ENCODE results near the gene HBQ1. TPM values are rescaled to one million over a fixed set of nuclear protein-coding genes. Genes with fewer than 3 reads are reported as not detected.
A peak's percentile ranks its signal among the peaks of the same experiment; 100 is the strongest.
"Not testable (repeated sequence)": the region's sequence is repeated elsewhere in the genome, so short reads cannot be mapped to it uniquely, and the experiment has no call there.

HBQ1 gene
- total RNA-seq, 1 donor from 2014 or later: 1.1 TPM

GRCh38 chr16:155031-155398 lies 25.2 kb upstream of the HBQ1 start:
- H3K27me3 Mint-ChIP-seq: peaks cover 67% of the 10 kb centered on the region
- peak overlapping the region; percentile 88 for H3K4me3 Mint-ChIP-seq
- H3K9me3 Mint-ChIP-seq: no peaks in the 10 kb centered on the region
- TF ChIP-seq CTCF (conservative IDR thresholded peaks at IDR 0.05): no peak
- H3K36me3 Mint-ChIP-seq: peaks cover 4% of the 10 kb centered on the region
- H3K4me1 Mint-ChIP-seq (ENCODE audit: unreplicated experiment): peaks cover 7% of the 10 kb centered on the region
- no peak overlapping the region for H3K27ac Mint-ChIP-seq
- DNase-seq (ENCODE audit: extremely low spot score, unreplicated experiment): no peak

GRCh38 chr16:159136-159849 lies 21.0 kb upstream of the HBQ1 start:
- Mint-ChIP-seq H3K36me3 (peaks cover 4% of the 10 kb centered on the region), H3K4me3 (no peak overlapping the region), H3K27me3 (peaks cover 65% of the 10 kb centered on the region), H3K4me1 (ENCODE audit: unreplicated experiment) (peaks cover 7% of the 10 kb centered on the region), H3K27ac (no peak overlapping the region), H3K9me3 (no peaks in the 10 kb centered on the region)
- no peak for TF ChIP-seq CTCF (conservative IDR thresholded peaks at IDR 0.05)
- DNase-seq (ENCODE audit: extremely low spot score, unreplicated experiment): no peak

- H3K9me3 Mint-ChIP-seq; DNase-seq (ENCODE audit: extremely low spot score, unreplicated experiment); H3K4me1 Mint-ChIP-seq (ENCODE audit: unreplicated experiment); H3K36me3 Mint-ChIP-seq; H3K27ac Mint-ChIP-seq; H3K4me3 Mint-ChIP-seq: not testable (repeated sequence)
- H3K27me3 Mint-ChIP-seq: peaks cover 61% of the 10 kb centered on the region
Observed at GRCh38 chr16:160242-160641, 20.0 kb upstream of the HBQ1 start.

GRCh38 chr16:160691-161190 lies 19.5 kb upstream of the HBQ1 start:
- no peak for TF ChIP-seq CTCF (conservative IDR thresholded peaks at IDR 0.05)
- H3K36me3 Mint-ChIP-seq: no peaks in the 10 kb centered on the region
- peaks cover 62% of the 10 kb centered on the region for H3K27me3 Mint-ChIP-seq
- no peaks in the 10 kb centered on the region for H3K4me1 Mint-ChIP-seq (ENCODE audit: unreplicated experiment)
- H3K9me3 Mint-ChIP-seq: no peaks in the 10 kb centered on the region
- DNase-seq (ENCODE audit: extremely low spot score, unreplicated experiment): no peak
- H3K27ac Mint-ChIP-seq: no peak overlapping the region
- no peak overlapping the region for H3K4me3 Mint-ChIP-seq

GRCh38 chr16:162271-162991 lies 17.8 kb upstream of the HBQ1 start:
- no peak for TF ChIP-seq CTCF (conservative IDR thresholded peaks at IDR 0.05)
- Mint-ChIP-seq H3K4me1 (ENCODE audit: unreplicated experiment) (no peaks in the 10 kb centered on the region), H3K9me3 (no peaks in the 10 kb centered on the region), H3K36me3 (no peaks in the 10 kb centered on the region), H3K4me3 (no peak overlapping the region), H3K27ac (no peak overlapping the region), H3K27me3 (peaks cover 64% of the 10 kb centered on the region)
- DNase-seq (ENCODE audit: extremely low spot score, unreplicated experiment): no peak

- not testable (repeated sequence) for H3K36me3 Mint-ChIP-seq; DNase-seq (ENCODE audit: extremely low spot score, unreplicated experiment); H3K4me1 Mint-ChIP-seq (ENCODE audit: unreplicated experiment); H3K27ac Mint-ChIP-seq; H3K9me3 Mint-ChIP-seq; H3K4me3 Mint-ChIP-seq
- peaks cover 64% of the 10 kb centered on the region for H3K27me3 Mint-ChIP-seq
Observed at GRCh38 chr16:163139-163538, 17.1 kb upstream of the HBQ1 start.

- not testable (repeated sequence) for H3K27ac Mint-ChIP-seq; H3K36me3 Mint-ChIP-seq; H3K4me3 Mint-ChIP-seq; H3K9me3 Mint-ChIP-seq; H3K4me1 Mint-ChIP-seq (ENCODE audit: unreplicated experiment); DNase-seq (ENCODE audit: extremely low spot score, unreplicated experiment)
- peaks cover 66% of the 10 kb centered on the region for H3K27me3 Mint-ChIP-seq
Observed at GRCh38 chr16:163696-164095, 16.6 kb upstream of the HBQ1 start.

- not testable (repeated sequence) for H3K27ac Mint-ChIP-seq; H3K9me3 Mint-ChIP-seq; DNase-seq (ENCODE audit: extremely low spot score, unreplicated experiment)
Observed at GRCh38 chr16:164134-164823, 16.0 kb upstream of the HBQ1 start.

More at GRCh38 chr16:164134-164823, 16.0 kb upstream of the HBQ1 start:
- peaks cover 67% of the 10 kb centered on the region for H3K27me3 Mint-ChIP-seq
- H3K4me3 Mint-ChIP-seq; H3K4me1 Mint-ChIP-seq (ENCODE audit: unreplicated experiment); H3K36me3 Mint-ChIP-seq: not testable (repeated sequence)
